ENCODE results near the gene TCF12. TPM values are rescaled to one million over a fixed set of nuclear protein-coding genes. Genes with fewer than 3 reads are reported as not detected.

The TCF12 gene
- total RNA-seq, 2 donors from 2014 or later, result 71.5 to 77.0 TPM

GRCh38 chr15:57237676-57238075 lies 319.2 kb downstream of the TCF12 start:
- Mint-ChIP-seq H3K27ac (no peak overlapping the region), H3K4me1 (peaks cover 3% of the 10 kb centered on the region), H3K27me3 (no peaks in the 10 kb centered on the region), H3K4me3 (no peak overlapping the region), H3K36me3 (ENCODE audit: low read depth) (peaks cover 7% of the 10 kb centered on the region)
- H3K9me3 ChIP-seq (ENCODE audit: control insufficient read depth, low read length, poor library complexity, severe bottlenecking), result no peaks in the 10 kb centered on the region
- ATAC-seq (no peak), DNase-seq (no peak)

DNA sequence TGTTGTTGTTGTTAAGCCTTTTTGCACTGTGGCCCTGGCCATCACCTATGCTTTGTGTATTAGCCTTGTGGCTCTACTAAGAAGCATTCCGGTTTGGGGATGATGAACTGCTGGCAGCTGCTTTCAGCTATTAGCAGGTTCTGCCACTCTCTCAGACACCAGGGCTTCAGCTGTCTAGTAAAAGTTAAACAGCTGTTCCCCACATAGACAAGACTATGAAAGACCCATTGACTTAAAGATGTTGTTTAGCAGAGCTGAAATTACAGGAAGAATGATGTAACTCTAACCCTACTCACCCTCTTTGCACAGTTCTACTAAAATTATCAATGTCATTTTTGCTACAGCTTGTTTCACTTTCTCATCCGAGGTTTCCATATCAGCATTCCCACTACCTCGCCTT lies 326.7 kb downstream of the TCF12 start:
- H3K27ac Mint-ChIP-seq, result no peak overlapping the region

GRCh38 chr15:57245714-57246113 lies 327.3 kb downstream of the TCF12 start:
- Mint-ChIP-seq H3K36me3 (ENCODE audit: low read depth) (peaks cover 6% of the 10 kb centered on the region), H3K4me1 (peaks cover 3% of the 10 kb centered on the region)

More for the DNA sequence above, 326.7 kb downstream of the TCF12 start:
- Mint-ChIP-seq H3K36me3 (ENCODE audit: low read depth) (peaks cover 6% of the 10 kb centered on the region), H3K27me3 (no peaks in the 10 kb centered on the region), H3K4me3 (no peak overlapping the region), H3K4me1 (peaks cover 3% of the 10 kb centered on the region)
- no peaks in the 10 kb centered on the region for H3K9me3 ChIP-seq (ENCODE audit: control insufficient read depth, low read length, poor library complexity, severe bottlenecking)
- no peak for ATAC-seq
- no peak for DNase-seq

GRCh38 chr15:57248074-57248473 lies 329.6 kb downstream of the TCF12 start:
- H3K27ac Mint-ChIP-seq, result no peak overlapping the region

More at GRCh38 chr15:57245714-57246113, 327.3 kb downstream of the TCF12 start:
- ATAC-seq, result no peak
- no peak for DNase-seq
- H3K9me3 ChIP-seq (ENCODE audit: control insufficient read depth, low read length, poor library complexity, severe bottlenecking), result no peaks in the 10 kb centered on the region
- no peaks in the 10 kb centered on the region for H3K27me3 Mint-ChIP-seq
- H3K27ac Mint-ChIP-seq, result no peak overlapping the region
- no peak overlapping the region for H3K4me3 Mint-ChIP-seq

GRCh38 chr15:57251308-57251707 lies 332.9 kb downstream of the TCF12 start:
- H3K36me3 Mint-ChIP-seq (ENCODE audit: low read depth), result peaks cover 6% of the 10 kb centered on the region
- no peaks in the 10 kb centered on the region for H3K9me3 ChIP-seq (ENCODE audit: control insufficient read depth, low read length, poor library complexity, severe bottlenecking)
- ATAC-seq (no peak), DNase-seq (no peak)
- H3K4me3 Mint-ChIP-seq, result no peak overlapping the region
- no peaks in the 10 kb centered on the region for H3K4me1 Mint-ChIP-seq
- H3K27me3 Mint-ChIP-seq, result no peaks in the 10 kb centered on the region
- H3K27ac Mint-ChIP-seq, result no peak overlapping the region

More at GRCh38 chr15:57248074-57248473, 329.6 kb downstream of the TCF12 start:
- Mint-ChIP-seq H3K36me3 (ENCODE audit: low read depth) (peaks cover 6% of the 10 kb centered on the region), H3K4me3 (no peak overlapping the region), H3K4me1 (peaks cover 3% of the 10 kb centered on the region), H3K27me3 (no peaks in the 10 kb centered on the region)
- no peak for DNase-seq
- no peaks in the 10 kb centered on the region for H3K9me3 ChIP-seq (ENCODE audit: control insufficient read depth, low read length, poor library complexity, severe bottlenecking)
- no peak for ATAC-seq

DNA sequence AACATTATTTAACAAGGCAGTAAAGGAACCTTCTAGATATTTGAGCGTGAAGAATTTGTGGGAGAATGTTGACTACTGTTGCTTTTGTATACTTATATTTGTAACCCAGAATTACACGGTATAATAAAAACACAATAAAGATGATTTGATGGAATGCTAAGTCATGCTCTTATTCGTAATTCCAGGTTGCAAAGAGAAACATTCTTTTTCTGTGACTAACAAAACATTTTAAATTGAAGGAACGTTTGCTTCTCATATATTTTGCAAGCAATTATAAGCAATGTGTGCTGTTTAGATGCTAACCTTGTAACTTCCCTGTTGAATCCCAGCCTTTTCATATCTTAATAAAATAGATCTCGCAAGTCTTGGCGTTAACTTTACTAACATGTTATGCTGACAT lies 333.5 kb downstream of the TCF12 start:
- no peaks in the 10 kb centered on the region for H3K27me3 Mint-ChIP-seq
- no peak overlapping the region for H3K4me3 Mint-ChIP-seq
- ATAC-seq, result no peak
- H3K27ac Mint-ChIP-seq, result no peak overlapping the region
- H3K4me1 Mint-ChIP-seq, result peaks cover 2% of the 10 kb centered on the region
- peaks cover 6% of the 10 kb centered on the region for H3K36me3 Mint-ChIP-seq (ENCODE audit: low read depth)
- no peaks in the 10 kb centered on the region for H3K9me3 ChIP-seq (ENCODE audit: control insufficient read depth, low read length, poor library complexity, severe bottlenecking)
- DNase-seq, result no peak

- H3K9me3 ChIP-seq (ENCODE audit: control insufficient read depth, low read length, poor library complexity, severe bottlenecking), result no peaks in the 10 kb centered on the region
- peaks cover 4% of the 10 kb centered on the region for H3K4me1 Mint-ChIP-seq
- H3K4me3 Mint-ChIP-seq, result no peak overlapping the region
- H3K27ac Mint-ChIP-seq, result no peak overlapping the region
- peaks cover 2% of the 10 kb centered on the region for H3K36me3 Mint-ChIP-seq (ENCODE audit: low read depth)
- no peak for DNase-seq
- ATAC-seq, result no peak
- no peaks in the 10 kb centered on the region for H3K27me3 Mint-ChIP-seq
Observed at GRCh38 chr15:57253082-57253481, 334.6 kb downstream of the TCF12 start.

DNA sequence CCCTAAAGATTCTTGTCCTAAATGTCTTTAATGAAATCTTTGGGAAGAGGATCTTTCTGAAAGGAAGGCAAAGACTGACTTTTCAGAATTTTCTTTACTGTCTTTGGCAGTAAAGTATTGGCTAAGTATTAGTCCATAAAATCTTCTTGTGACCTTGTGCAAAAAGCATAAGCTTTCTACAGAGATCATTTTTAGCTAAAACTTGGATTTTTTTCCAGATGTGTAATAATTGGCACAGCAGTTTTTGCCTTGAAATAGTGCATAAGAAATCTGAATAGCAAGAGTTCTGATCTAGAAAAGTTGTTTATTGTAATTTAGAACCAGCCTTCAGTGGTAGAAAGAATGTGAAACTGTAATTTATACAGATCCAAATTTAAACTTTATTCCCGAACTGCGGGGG lies 335.1 kb downstream of the TCF12 start:
- no peak overlapping the region for H3K27ac Mint-ChIP-seq
- H3K4me3 Mint-ChIP-seq, result no peak overlapping the region
- H3K9me3 ChIP-seq (ENCODE audit: control insufficient read depth, low read length, poor library complexity, severe bottlenecking), result no peaks in the 10 kb centered on the region
- no peaks in the 10 kb centered on the region for H3K27me3 Mint-ChIP-seq
- ATAC-seq, result no peak
- no peak for DNase-seq
- H3K4me1 Mint-ChIP-seq, result peaks cover 4% of the 10 kb centered on the region
- H3K36me3 Mint-ChIP-seq (ENCODE audit: low read depth), result peaks cover 2% of the 10 kb centered on the region

GRCh38 chr15:57255751-57256341 lies 337.4 kb downstream of the TCF12 start:
- no peak overlapping the region for H3K27ac Mint-ChIP-seq
- peaks cover 2% of the 10 kb centered on the region for H3K36me3 Mint-ChIP-seq (ENCODE audit: low read depth)
- no peaks in the 10 kb centered on the region for H3K27me3 Mint-ChIP-seq

DNA sequence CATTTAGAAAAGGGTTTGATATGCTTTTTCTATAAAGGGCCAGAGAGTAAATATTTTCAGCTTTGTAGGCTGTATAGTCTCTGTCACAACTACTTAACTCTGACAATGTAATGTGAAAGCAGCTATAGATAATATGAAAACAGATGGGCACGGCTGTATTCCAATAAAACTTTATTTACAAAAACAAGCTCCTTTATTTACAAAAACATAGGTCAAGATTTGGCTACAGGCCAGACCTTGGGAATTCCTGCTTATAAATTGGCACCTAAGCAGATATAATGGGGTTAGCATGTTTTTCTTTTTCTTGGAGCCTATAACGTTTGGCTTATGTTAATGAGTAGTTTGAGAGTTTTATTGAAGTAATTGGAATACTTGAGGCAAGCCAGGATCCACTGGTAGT lies 338.5 kb downstream of the TCF12 start:
- no peaks in the 10 kb centered on the region for H3K9me3 ChIP-seq (ENCODE audit: control insufficient read depth, low read length, poor library complexity, severe bottlenecking)
- no peaks in the 10 kb centered on the region for H3K27me3 Mint-ChIP-seq
- no peak overlapping the region for H3K27ac Mint-ChIP-seq
- no peak for DNase-seq
- ATAC-seq, result no peak
- H3K4me1 Mint-ChIP-seq, result peaks cover 4% of the 10 kb centered on the region
- H3K4me3 Mint-ChIP-seq, result no peak overlapping the region
- peaks cover 2% of the 10 kb centered on the region for H3K36me3 Mint-ChIP-seq (ENCODE audit: low read depth)

More at GRCh38 chr15:57255751-57256341, 337.4 kb downstream of the TCF12 start:
- H3K9me3 ChIP-seq (ENCODE audit: control insufficient read depth, low read length, poor library complexity, severe bottlenecking), result no peaks in the 10 kb centered on the region
- H3K4me3 Mint-ChIP-seq, result no peak overlapping the region
- DNase-seq (no peak), ATAC-seq (no peak)
- H3K4me1 Mint-ChIP-seq, result peaks cover 4% of the 10 kb centered on the region

DNA sequence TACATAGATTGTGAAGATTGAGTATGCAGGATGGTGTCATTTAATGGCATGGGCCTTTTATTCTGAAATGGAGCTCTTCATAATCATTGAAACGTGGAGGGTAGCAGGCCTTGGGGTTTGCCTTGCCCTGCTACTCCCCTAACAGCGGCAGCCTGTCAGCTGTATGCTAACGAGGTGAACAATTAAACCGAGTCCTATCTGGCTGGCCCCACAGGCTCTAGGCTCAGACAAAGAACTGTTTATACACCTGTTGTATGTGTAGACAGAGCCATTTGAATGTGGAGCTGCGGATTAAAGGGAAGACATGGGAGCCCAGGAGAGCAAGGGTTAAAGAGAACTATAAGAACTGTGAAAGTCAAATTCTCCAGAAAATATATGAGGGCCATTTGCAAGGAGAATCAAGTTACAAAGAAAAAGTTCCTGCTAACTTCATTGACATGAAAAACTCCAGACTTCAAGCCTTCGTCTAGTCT lies 341.2 kb downstream of the TCF12 start:
- Mint-ChIP-seq H3K27ac (no peak overlapping the region), H3K27me3 (no peaks in the 10 kb centered on the region), H3K4me3 (no peak overlapping the region), H3K4me1 (peaks cover 4% of the 10 kb centered on the region), H3K36me3 (ENCODE audit: low read depth) (peaks cover 9% of the 10 kb centered on the region)
- no peaks in the 10 kb centered on the region for H3K9me3 ChIP-seq (ENCODE audit: control insufficient read depth, low read length, poor library complexity, severe bottlenecking)
- ATAC-seq (no peak), DNase-seq (no peak)

DNA sequence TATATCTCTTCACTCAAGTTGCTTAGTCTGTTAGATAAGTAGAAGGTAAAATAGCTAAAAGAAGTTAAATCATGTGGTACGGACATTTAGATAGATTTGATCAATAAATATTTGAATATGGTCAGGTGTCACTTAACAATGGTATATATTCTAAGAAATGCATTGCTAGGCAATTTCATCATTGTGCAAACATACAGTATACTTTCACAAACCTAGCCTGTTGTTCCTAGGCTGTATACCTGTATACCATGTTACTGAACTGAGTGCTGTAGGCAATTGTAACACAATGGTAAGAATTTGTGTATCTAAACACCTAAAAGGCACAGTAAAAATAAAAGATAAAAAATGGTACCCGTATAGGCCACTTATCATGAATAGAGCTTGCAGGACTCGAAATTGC lies 345.1 kb downstream of the TCF12 start:
- ATAC-seq (no peak), DNase-seq (no peak)
- Mint-ChIP-seq H3K27ac (no peak overlapping the region), H3K36me3 (ENCODE audit: low read depth) (peaks cover 6% of the 10 kb centered on the region), H3K27me3 (no peaks in the 10 kb centered on the region), H3K4me1 (no peaks in the 10 kb centered on the region), H3K4me3 (no peak overlapping the region)
- no peaks in the 10 kb centered on the region for H3K9me3 ChIP-seq (ENCODE audit: control insufficient read depth, low read length, poor library complexity, severe bottlenecking)

GRCh38 chr15:57272771-57273357 lies 354.4 kb downstream of the TCF12 start:
- H3K27ac Mint-ChIP-seq, result no peak overlapping the region
- no peaks in the 10 kb centered on the region for H3K27me3 Mint-ChIP-seq
- H3K4me3 Mint-ChIP-seq, result no peak overlapping the region
- peaks cover 4% of the 10 kb centered on the region for H3K4me1 Mint-ChIP-seq
- no peak for ATAC-seq
- no peaks in the 10 kb centered on the region for H3K9me3 ChIP-seq (ENCODE audit: control insufficient read depth, low read length, poor library complexity, severe bottlenecking)
- peaks cover 24% of the 10 kb centered on the region for H3K36me3 Mint-ChIP-seq (ENCODE audit: low read depth)
- DNase-seq, result no peak

- Mint-ChIP-seq H3K27me3 (no peaks in the 10 kb centered on the region), H3K27ac (no peak overlapping the region), H3K4me3 (no peak overlapping the region), H3K4me1 (peaks cover 8% of the 10 kb centered on the region), H3K36me3 (ENCODE audit: low read depth) (peaks cover 24% of the 10 kb centered on the region)
- no peak for ATAC-seq
- no peaks in the 10 kb centered on the region for H3K9me3 ChIP-seq (ENCODE audit: control insufficient read depth, low read length, poor library complexity, severe bottlenecking)
- DNase-seq, result no peak
Observed at GRCh38 chr15:57273402-57273801, 355.0 kb downstream of the TCF12 start.
